GM23248 (cell line): Measurements from ENCODE around the gene PPP1R3E. TPM values are rescaled to one million over a fixed set of nuclear protein-coding genes. Genes with fewer than 3 reads are reported as not detected.
"Not testable (repeated sequence)": the region's sequence is repeated elsewhere in the genome, so short reads cannot be mapped to it uniquely, and the experiment has no call there.

ENCODE experiments used
- DNase-seq: peaks from one replicate; pipeline ENCODE4 v3.0.0-alpha.2; 2015
- H2AFZ ChIP-seq: fragments of 200-600 bp; sonication (generic); 2 replicates; pipeline ENCODE4 v1.6.1; 2016; ENCODE audit warnings: antibody characterized with exemption
- H3F3A ChIP-seq: fragments of 200-600 bp; sonication (generic); 2 replicates; pipeline ENCODE4 v1.6.1; 2016; ENCODE audit warnings: mild to moderate bottlenecking, antibody characterized with exemption, mixed run types; ENCODE audit not compliant: insufficient read depth
- H3K27ac ChIP-seq: fragments of 200-600 bp; sonication (generic); 2 replicates; pipeline ENCODE4 v1.5.1; 2016; ENCODE audit warnings: mild to moderate bottlenecking
- H3K27me3 ChIP-seq: fragments of 200-600 bp; sonication (generic); replicated peaks from 2 replicates; pipeline ENCODE4 v1.6.1; 2016; ENCODE audit warnings: mild to moderate bottlenecking; ENCODE audit not compliant: insufficient read depth
- H3K36me3 ChIP-seq: fragments of 200-600 bp; sonication (generic); 2 replicates; pipeline ENCODE4 v1.6.1; 2016; ENCODE audit warnings: low read depth, mild to moderate bottlenecking
- H3K4me1 ChIP-seq: fragments of 200-600 bp; sonication (generic); 2 replicates; pipeline ENCODE4 v1.6.1; 2016; ENCODE audit warnings: mild to moderate bottlenecking; ENCODE audit not compliant: insufficient read depth
- H3K4me2 ChIP-seq: fragments of 200-600 bp; sonication (generic); one replicate; pipeline ENCODE4 v1.6.1; 2016; ENCODE audit warnings: mild to moderate bottlenecking; ENCODE audit not compliant: unreplicated experiment
- H3K4me3 ChIP-seq: fragments of 200-600 bp; sonication (generic); 2 replicates; pipeline ENCODE4 v1.5.1; 2016; ENCODE audit warnings: mild to moderate bottlenecking
- H3K79me2 ChIP-seq: fragments of 200-600 bp; sonication (generic); 2 replicates; pipeline ENCODE4 v1.6.1; 2016; ENCODE audit warnings: mild to moderate bottlenecking; ENCODE audit not compliant: insufficient read depth
- H3K9ac ChIP-seq: fragments of 200-600 bp; sonication (generic); 2 replicates; pipeline ENCODE4 v1.6.1; 2016; ENCODE audit warnings: mild to moderate bottlenecking
- H3K9me2 ChIP-seq: fragments of 200-600 bp; sonication (generic); 2 replicates; pipeline ENCODE4 v1.6.1; 2016; ENCODE audit warnings: mixed run types, mild to moderate bottlenecking, moderate library complexity; ENCODE audit not compliant: insufficient read depth
- H3K9me3 ChIP-seq: fragments of 200-600 bp; sonication (generic); one replicate; pipeline ENCODE4 v1.6.1; 2017; ENCODE audit warnings: low read depth
- H4K20me1 ChIP-seq: fragments of 200-600 bp; sonication (generic); 2 replicates; pipeline ENCODE4 v1.6.0; 2016; ENCODE audit not compliant: insufficient read depth
- EZH2 ChIP-seq: fragments of 200-600 bp; sonication (generic); IDR thresholded peaks from 2 replicates; pipeline ENCODE4 v1.6.1; 2018; ENCODE audit warnings: antibody characterized with exemption, mild to moderate bottlenecking; ENCODE audit not compliant: insufficient read depth, poor library complexity, severe bottlenecking
- EZH2phosphoT487 ChIP-seq: fragments of 200-600 bp; sonication (generic); IDR thresholded peaks from 2 replicates; pipeline ENCODE4 v1.6.1; 2018; ENCODE audit warnings: antibody characterized with exemption, moderate library complexity, mild to moderate bottlenecking, low read depth; ENCODE audit not compliant: insufficient read depth
- WGBS, 2 experiments: methylation state at CpG; one replicate each; pipeline ENCODE4 v1.1.6; 2015 to 2017; ENCODE audit warnings: low lambda C conversion rate in 2 of 2, low coverage in 1 of 2; ENCODE audit errors: missing lambda C conversion rate in 2 of 2; 5-methylcytosine and 5-hydroxymethylcytosine counted together
- in situ Hi-C: fragments of 300-500 bp; cut with MboI; formaldehyde crosslinking; loops from 2 replicates; pipeline ENCODE4 v1.15.0; 2020
- polyA plus RNA-seq: library from polyadenylated mRNA; unstranded; fragments of >200 nt; fragmentation: Nextera tagmentation; extraction: Ambion mirVana; gene quantifications from 2 replicates; pipeline ENCODE4 v1.2.1, GENCODE V29; 2016
- total RNA-seq: library from RNA; depleted of rRNA; stranded (reverse); fragments of >200 nt; shearing (Covaris generic); gene quantifications from 2 replicates; pipeline ENCODE4 v1.2.3, GENCODE V29; 2014

Gene PPP1R3E
- total and polyA plus RNA-seq, 2 experiments from 2014 or later, result 1.4 to 4.1 TPM

DNA sequence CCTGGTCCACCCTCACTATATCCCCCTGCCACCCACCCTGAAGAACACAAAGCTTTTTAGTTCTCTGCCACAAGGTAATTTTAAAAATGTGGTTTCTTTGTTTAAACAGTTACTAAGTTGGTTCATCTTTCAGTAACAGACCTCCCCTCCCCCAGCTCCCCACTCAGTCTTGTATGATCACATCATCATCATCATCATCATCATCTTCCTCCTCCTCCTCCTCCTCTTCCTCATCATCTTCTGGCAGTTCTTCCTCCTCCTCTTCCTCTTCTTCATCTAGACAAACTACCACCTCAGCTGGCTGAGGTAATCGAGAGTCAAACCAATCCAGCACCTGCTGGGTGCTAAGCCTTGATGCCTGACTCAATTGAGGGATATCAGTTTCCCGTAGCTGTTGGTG lies 27.2 kb downstream of the PPP1R3E start:
- Histone ChIP-seq H3K4me3 (no peak overlapping the region), H3K9me3 (no peaks in the 10 kb centered on the region), H4K20me1 (no peaks in the 10 kb centered on the region), H3K36me3 (no peaks in the 10 kb centered on the region), H3K79me2 (peaks cover 4% of the 10 kb centered on the region; the same call in 1 of the 2 replicates), H3K9ac (no peak overlapping the region), H2AFZ (no peak overlapping the region), H3F3A (no peaks in the 10 kb centered on the region), H3K4me1 (no peaks in the 10 kb centered on the region), H3K27me3 (no peaks in the 10 kb centered on the region), H3K9me2 (no peaks in the 10 kb centered on the region), H3K4me2 (no peak overlapping the region), H3K27ac (no peak overlapping the region)
- in situ Hi-C loops, result no loop called here
- no peak for DNase-seq
- WGBS, 2 experiments, result 92 to 100% methylated on average over 2 of the region's 2 CpGs
- TF ChIP-seq EZH2 (no peak), EZH2phosphoT487 (no peak)

- in situ Hi-C loops, result no loop called here
- Histone ChIP-seq H3K27me3 (no peaks in the 10 kb centered on the region), H3K4me2 (no peak overlapping the region), H3K4me1 (no peaks in the 10 kb centered on the region), H3K9me2 (no peaks in the 10 kb centered on the region), H3K27ac (no peak overlapping the region), H3K79me2 (no peaks in the 10 kb centered on the region), H3K36me3 (no peaks in the 10 kb centered on the region), H4K20me1 (no peaks in the 10 kb centered on the region), H3K9ac (no peak overlapping the region), H2AFZ (no peak overlapping the region), H3F3A (no peaks in the 10 kb centered on the region), H3K4me3 (no peak overlapping the region), H3K9me3 (no peaks in the 10 kb centered on the region)
- 85 to 87% methylated on average over 7 of the region's 7 CpGs for WGBS, 2 experiments
- no peak for DNase-seq
- TF ChIP-seq EZH2 (no peak), EZH2phosphoT487 (no peak)
Measured at GRCh38 chr14:23269193-23269592, 33.5 kb downstream of the PPP1R3E start.

DNA sequence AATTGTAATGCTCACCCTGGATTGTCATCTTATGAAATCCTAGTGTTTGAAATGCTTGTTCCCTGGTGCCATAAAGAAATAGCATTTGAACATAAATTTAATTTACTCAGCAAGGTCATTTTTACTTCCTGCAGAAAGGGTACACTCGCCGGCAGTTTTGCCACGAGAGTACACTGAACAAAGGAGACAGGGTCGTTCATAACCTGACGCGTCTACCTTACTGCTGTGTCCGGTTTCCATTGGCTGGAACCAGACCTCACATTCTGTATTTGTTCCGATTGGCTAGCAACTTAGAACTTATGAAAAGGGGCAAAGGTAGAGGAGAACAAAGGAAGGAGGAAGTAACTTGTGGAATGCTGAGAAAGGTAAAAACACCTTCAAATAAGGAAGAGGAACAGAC lies 41.8 kb downstream of the PPP1R3E start:
- H3K9me3 ChIP-seq, H4K20me1 ChIP-seq, H3K79me2 ChIP-seq, H3K27ac ChIP-seq, H3K27me3 ChIP-seq, DNase-seq, H3K9me2 ChIP-seq, H3F3A ChIP-seq, H3K36me3 ChIP-seq, H2AFZ ChIP-seq, H3K4me1 ChIP-seq, H3K9ac ChIP-seq, H3K4me3 ChIP-seq, H3K4me2 ChIP-seq, in situ Hi-C loops: not testable (repeated sequence)
- 81 to 84% methylated on average over 8 of the region's 8 CpGs for WGBS, 2 experiments

DNA sequence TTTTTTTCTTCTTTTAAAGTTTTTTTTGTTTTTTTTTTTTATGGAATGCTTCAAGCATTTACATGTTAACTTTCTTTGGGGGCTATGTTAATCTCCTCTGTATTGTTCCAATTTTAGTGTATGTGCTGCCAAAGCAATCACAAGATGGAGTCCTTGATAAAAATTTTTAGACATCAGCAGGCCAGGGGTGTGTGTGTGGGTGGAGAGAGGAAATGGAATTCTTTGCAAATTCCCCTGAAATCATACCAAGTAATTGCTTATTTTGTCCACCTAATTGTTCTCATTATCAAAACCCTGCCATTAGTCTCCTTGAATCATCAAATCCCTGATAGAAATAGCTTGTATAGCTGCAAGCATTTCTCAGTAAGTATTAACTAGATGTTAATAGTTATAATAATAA lies 43.2 kb downstream of the PPP1R3E start:
- Histone ChIP-seq H3K27me3 (peaks cover 5% of the 10 kb centered on the region; the same call in 1 of the 2 replicates), H3K4me2 (no peak overlapping the region), H4K20me1 (no peaks in the 10 kb centered on the region), H2AFZ (no peak overlapping the region), H3K27ac (no peak overlapping the region), H3K79me2 (no peaks in the 10 kb centered on the region), H3F3A (no peaks in the 10 kb centered on the region), H3K4me1 (no peaks in the 10 kb centered on the region), H3K4me3 (no peak overlapping the region), H3K9ac (no peak overlapping the region), H3K9me2 (no peaks in the 10 kb centered on the region), H3K36me3 (no peaks in the 10 kb centered on the region), H3K9me3 (no peaks in the 10 kb centered on the region)
- TF ChIP-seq EZH2 (no peak), EZH2phosphoT487 (no peak)
- no peak for DNase-seq
- in situ Hi-C loops, result no loop called here

GRCh38 chr14:23258256-23258655 lies 44.4 kb downstream of the PPP1R3E start:
- Histone ChIP-seq H3K4me1 (no peaks in the 10 kb centered on the region), H3K79me2 (no peaks in the 10 kb centered on the region), H3F3A (no peaks in the 10 kb centered on the region), H3K4me2 (no peak overlapping the region), H3K9ac (no peak overlapping the region), H2AFZ (no peak overlapping the region), H3K4me3 (no peak overlapping the region), H3K9me3 (no peaks in the 10 kb centered on the region), H4K20me1 (no peaks in the 10 kb centered on the region), H3K36me3 (no peaks in the 10 kb centered on the region), H3K9me2 (no peaks in the 10 kb centered on the region), H3K27me3 (peaks cover 5% of the 10 kb centered on the region; the same call in 1 of the 2 replicates), H3K27ac (no peak overlapping the region)
- in situ Hi-C loops, result no loop called here
- 81 to 83% methylated on average over 5 of the region's 5 CpGs for WGBS, 2 experiments
- DNase-seq, result no peak
- no peak for TF ChIP-seq EZH2
- no peak for TF ChIP-seq EZH2phosphoT487
